Activated CD4-positive, alpha-beta T cell treated with anti-CD3 and anti-CD28 coated beads, Interleukin-2, Interleukin-4, amounts not matched to agents 100 ng/mL and 50 ng/mL, durations not matched to agents 16 hours and 8 hours (primary cell): ENCODE data around the gene CSNK1D.
"Not testable (repeated sequence)": the region's sequence is repeated elsewhere in the genome, so short reads cannot be mapped to it uniquely, and the experiment has no call there.

ENCODE experiments used
- DNase-seq: peaks from one replicate; pipeline ENCODE4 v3.0.0-alpha.2; 2020; ENCODE audit warnings: low spot score

The CSNK1D gene

DNA sequence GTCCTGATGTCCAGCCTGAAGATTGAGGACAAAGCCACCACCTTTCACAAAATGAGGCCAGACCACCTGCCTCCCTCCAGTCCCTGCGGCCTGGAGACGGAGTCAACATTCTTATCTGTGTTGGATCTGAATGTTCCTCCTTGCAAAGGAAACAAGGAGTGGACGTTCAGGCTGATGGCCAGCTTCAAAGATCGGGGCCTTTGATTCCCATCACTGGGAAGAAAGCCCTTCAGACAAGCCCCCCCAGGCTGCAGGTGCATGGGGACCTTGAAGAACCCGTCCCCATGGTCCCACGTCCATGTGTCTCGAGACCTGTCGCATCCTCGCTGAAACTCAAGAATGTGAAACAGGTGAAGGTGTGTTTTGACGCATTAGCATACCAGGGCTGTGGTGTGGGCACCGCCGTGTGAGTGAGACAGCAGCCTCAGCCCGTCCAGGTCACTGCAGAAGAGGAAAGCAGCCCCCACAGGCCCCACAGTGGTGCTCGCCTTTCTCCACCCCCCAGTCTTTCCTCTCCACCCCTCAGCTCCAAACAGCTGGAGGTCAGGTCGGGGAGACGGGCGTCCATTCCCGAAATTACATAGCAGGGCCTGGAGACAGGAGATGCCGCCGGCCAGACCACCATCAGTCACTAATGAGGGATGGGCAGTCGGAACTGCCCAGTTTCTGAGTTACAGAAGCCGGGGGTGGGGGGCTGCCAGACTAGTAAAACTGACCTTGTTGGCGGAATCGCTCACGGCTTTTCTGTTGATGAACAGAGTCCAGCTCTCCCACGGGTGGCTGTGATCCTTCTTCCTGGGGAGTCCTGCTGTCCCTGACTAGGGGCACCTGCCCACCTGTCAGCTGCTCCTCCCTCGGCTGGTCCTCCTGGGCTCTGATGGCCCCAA is 877 bp upstream of the CSNK1D start:
- no peak for DNase-seq

DNA sequence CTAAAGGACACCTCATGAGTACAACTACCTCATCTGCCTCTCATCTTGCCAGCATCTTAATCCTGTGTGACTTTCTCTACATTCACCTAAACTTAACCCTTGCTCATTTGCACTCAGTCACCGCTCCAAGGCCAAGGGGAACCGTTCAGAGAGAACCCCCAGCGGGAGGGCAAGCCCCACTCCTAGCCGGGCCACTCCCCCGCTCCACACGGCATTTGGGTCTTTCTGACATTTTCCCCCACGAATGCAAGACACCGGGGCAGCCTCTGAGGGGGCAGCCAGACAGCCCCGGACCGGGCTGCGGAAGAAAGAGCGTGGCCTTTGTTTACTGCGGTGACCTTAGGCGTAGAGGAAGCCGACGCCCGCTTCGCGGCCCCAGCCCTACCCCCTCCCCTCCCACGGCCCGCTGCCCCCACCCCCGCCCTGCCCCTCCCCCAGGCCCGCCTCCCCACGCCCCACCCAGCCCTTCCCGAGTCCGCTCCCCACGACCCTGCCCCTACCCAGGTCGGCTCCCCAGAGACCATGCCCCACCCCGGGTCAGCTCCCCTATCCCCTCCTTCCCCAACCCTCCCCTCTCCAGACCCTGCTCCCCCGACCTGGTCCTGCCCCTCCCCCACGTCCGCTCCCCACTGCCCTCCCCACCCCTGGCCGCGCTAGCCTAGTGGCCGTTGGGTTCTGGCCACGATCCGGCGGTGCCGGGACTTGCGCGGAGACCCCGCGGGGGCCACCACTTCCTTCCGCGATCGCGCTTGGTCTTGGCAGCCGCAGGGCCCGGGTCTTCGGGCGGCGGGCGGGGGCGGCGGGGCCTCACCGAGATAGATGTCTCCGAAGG is 789 bp downstream of the CSNK1D start:
- DNase-seq = no peak

DNA sequence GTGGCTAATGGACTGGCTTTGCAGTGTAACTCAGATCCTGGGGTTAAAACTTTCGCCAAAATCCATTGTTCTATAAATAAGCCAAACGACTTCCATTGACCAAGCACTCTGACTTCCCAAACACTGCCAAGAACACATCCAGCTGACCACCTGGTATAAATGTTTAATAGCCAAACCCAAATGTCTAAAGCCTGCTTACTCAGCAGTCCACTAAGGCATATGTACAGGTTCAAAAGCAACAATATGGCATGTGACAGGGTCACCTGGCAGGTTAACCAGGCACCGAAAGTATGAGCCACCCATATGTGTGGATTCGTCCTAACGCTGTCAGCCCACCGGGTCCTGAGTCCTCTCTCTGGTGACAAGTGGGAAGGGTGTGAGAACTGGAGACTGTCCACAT is 2.1 kb downstream of the CSNK1D start:
- DNase-seq = no peak

DNA sequence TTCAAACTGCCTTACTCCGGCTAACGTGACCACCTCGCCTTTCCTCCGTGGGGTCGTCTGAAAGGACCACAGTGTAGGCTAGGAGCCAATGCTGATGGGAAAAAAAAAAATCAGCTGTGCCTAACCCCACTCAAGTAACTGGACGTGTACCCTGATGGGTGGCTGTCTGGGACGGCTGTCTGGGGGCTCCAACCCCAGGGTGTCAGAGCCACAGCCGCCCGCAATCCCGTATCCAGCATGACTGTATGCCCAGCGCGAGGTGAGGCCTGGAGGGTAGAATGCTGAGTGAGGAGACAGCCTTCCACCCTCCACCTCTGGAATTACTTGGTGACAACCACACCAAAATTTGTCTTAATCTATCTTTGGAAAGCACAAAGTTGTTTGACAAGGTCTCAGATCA is 2.8 kb downstream of the CSNK1D start:
- DNase-seq = no peak

DNA sequence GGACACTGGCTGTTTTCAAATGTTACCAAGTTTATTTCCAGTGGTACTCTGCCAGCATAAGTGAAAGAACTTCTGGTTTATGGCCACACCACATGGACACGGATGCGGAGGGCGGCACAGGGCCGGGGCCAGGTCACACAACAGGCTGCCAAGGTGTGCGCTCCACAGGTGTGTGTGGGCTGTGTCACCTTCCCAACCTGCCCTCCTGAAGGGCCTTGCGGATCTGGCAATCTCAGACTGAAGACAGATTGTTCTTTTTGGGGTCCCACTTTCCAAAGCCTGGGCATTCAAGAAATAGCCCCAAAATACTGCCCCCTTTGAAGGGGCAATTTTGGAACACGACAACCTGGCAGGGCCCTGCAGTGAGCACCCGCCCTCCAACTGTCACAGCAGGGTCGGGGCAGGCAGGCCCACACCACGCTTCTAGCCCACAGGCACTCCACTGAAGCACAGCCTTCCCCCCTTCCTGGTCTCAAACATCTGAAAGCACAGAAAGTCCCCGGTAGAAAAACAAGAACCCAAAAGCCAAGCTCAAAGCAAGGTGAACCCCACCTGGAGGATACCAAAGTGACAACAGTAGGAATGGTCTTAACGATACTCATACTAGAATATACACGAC is 3.5 kb downstream of the CSNK1D start:
- DNase-seq = no peak

GRCh38 chr17:82269138-82269881 is 4.2 kb downstream of the CSNK1D start:
- DNase-seq = no peak

DNA sequence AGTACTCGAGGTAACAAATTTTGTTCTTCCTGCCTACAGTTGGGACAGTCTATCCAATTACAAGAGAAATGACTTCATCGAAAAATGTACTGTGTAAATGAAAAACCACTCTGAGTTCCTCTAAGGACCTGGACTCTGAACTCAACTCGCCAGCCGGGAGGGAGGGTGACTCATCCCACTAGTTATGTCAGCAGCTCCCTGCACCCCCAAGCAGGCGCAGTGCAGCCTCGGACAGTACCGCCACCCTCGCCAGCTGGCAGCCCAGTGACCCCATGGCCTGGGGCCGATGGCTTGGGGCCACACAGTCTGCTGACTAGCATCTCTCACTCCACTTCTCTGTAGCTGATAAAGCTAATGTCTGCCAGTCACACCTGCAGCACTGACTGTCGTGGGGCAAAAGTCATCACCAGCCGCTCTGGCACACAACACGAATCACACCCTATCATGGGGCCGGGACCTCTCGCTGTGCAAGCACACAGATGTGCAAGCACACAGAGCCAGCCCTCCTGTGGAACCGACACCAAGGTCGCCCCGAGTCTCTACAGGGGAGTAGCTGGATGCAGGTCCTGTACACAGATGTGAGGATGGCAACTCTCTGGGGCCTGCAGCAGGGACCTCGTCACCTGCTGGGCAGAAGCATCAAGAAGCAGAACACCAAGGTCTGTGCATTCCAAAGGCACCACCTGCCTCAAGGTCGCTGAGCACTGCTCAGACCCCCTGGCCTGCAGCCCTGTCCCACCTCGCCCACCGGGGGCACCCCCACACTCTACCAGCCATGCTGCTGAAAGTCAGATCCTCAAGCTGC is 5.7 kb downstream of the CSNK1D start:
- DNase-seq = peak; percentile 31

GRCh38 chr17:82266142-82266541 is 7.4 kb downstream of the CSNK1D start:
- no peak for DNase-seq

- no peak for DNase-seq
Measured at GRCh38 chr17:82263641-82264040, 9.9 kb downstream of the CSNK1D start.

GRCh38 chr17:82262344-82262743 is 11.2 kb downstream of the CSNK1D start:
- DNase-seq = no peak

GRCh38 chr17:82259972-82260961 is 13.2 kb downstream of the CSNK1D start:
- not testable (repeated sequence) for DNase-seq

DNA sequence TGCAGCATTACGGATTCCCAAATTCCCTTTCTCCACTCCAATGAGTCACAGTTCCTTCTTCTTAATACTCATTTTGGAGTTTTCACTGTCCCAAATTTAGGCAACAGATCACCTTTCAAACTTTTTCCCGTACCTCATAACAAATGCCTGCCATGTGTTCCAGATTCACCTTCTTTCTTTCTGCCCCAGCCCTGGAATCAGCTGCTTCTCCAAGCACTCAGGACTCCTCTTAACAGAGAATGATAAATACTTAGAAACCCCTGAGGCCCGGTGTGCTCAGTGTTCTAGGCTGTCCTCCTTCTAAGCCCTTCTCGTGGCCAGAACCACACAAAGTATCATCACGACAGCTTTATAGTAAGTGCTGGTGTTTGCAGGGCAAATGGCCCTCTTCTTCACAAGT is 14.9 kb downstream of the CSNK1D start:
- DNase-seq = no peak

DNA sequence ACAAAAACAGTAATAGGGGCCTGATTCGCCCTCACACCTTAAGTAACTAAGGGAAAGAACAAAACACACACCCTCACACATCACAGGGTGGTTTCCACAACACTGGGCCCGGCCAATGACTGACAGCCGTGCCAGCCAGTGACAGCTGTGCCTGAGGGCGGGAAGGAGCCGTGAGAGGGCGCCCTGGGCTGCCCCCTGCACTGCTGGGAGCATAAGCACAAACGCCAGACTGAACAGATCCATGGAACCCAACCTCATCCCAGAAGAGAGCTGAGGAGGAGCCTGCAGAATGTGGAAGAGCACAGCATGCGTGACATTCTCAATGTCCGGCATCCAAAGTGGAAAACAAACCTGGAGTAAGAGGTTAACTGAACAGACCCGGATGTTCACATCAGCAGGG is 16.0 kb downstream of the CSNK1D start:
- no peak for DNase-seq

DNA sequence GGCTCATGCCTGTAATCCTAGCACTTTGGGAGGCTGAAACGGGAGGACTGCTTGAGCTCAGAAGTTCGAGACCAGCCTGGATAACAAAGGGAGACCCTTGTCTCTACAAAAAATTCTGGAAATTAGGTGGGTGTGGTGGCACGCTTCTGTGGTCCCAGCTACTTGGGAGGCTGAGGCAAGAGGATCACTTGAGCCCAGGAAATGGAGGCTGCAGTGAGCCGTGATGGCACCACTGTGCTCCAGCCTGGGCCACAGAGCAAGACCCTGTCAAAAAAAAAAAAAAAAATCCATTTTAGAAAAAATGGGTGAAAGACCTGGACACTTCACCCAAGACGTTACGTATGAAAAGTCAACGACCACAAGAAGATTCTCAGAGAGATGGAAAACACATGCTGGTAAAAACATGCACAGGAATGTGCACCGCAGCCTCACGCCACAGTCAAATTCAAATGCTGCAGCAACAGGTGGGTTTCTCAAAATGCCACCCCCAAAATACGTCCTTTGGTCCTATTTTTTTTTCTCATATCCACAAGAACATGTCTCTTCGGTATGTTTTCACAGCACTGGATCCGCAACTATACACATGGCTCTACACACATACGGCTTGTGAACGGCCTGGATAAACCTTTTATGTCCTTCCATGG is 17.1 kb downstream of the CSNK1D start:
- DNase-seq = no peak

DNA sequence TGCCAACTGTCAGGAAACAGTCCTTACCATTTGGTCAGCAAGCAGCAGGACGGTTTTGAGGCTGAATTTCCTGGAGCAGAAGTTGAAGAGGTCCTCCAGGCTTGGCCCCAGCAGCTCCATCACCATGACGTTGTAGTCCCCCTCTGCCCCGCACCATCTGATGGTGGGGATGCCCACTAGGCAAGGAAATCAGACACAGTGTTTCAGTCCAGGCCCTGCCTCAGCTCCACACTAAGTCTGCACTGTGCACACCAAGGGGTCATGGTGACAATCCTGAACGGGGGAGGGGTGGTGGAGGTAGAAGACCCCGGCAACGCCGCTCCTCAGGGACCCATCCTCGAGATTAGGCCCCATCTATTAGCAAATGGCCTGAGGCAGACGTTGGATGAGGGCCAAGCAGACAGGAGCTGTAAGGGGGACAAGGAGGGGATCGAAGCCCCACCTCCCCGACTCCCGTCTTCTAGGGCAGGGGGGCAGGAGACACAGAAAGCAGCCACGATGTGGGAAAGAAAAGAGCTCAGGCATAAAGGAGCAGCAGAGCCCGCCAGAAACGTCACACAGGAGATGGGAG is 18.0 kb downstream of the CSNK1D start:
- DNase-seq = no peak

GRCh38 chr17:82254746-82255145 is 18.8 kb downstream of the CSNK1D start:
- DNase-seq = not testable (repeated sequence)

- not testable (repeated sequence) for DNase-seq
Measured at GRCh38 chr17:82254096-82254495, 19.4 kb downstream of the CSNK1D start.

DNA sequence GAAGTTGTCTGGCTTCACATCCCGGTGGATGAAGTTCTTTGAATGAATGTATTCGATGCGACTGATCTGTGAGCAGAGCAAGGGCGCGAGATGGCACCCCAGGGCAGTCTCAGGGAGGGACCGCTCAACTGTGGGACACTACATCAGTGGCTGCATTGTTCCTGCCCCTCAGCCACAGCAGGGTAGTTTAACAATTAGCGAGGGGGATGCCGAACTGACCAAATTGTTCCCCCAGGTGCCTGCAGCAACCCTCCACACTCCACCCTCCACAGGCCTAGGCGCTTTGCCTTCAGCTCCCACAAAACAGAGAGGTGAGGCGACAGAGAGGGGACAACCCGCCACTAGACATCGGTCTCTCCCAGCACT is 20.3 kb downstream of the CSNK1D start:
- DNase-seq = no peak
